CD4-positive, alpha-beta T cell treated with Interleukin-1 beta for 1 hour (primary cell): ENCODE results near the gene HMCN1.
A peak's percentile ranks its signal among the peaks of the same experiment; 100 is the strongest.

Experiments used
- DNase-seq, 2 donors: peaks; one replicate each; pipeline ENCODE4 v3.0.0-alpha.2; 2020 to 2022

Gene HMCN1

DNA sequence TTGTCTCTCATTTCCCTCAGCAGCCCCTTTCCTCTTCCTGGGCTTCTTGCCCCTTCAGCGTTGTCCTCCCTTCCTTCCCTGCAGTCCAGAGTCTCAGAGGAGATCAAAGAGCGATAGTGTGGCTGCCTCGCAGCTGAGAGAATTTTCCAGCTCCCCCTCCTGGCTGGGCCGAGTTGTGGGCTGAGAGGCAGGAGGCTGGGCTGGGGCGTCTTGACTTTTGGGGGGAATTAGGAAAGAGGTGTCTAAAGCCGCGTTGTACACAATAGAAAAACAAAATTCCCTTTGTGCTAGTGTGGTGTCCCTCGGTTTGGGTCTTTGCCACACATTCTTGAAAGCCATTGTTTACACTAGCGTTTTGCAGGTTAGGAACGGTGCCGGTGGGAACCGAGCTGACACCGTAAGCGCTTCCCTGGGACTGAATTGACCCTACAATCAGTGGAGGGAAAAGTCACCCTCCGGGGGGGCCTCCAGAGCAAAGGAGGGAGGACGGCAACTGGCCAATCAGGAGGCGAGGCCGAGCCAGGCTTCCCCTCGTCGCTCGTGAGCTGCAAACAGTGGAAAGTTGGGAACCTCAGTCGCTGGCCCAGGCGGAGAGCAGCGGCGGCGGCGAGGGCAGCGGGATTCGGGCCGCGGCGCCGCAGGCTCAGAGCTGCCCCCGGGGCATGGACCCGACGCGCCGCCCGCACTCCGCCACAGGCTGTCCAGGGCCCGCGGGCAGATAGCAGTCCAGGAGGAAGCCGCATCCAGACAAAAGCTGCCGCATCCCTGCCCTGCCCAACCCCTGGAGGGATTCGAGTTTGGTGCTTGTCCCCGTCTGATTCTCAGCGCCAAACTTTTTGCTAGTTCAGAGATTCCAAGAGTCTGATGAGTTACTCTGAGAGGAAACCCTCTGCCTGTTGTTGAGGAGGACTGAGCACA is at the start of gene HMCN1:
TSS of gene HMCN1 (plus strand) at position 574 of the 918 bp plus-strand sequence. CDS start 389 bp downstream, outside the sequence.
- DNase-seq, result peak in 1 of 2 donors; percentile 4

DNA sequence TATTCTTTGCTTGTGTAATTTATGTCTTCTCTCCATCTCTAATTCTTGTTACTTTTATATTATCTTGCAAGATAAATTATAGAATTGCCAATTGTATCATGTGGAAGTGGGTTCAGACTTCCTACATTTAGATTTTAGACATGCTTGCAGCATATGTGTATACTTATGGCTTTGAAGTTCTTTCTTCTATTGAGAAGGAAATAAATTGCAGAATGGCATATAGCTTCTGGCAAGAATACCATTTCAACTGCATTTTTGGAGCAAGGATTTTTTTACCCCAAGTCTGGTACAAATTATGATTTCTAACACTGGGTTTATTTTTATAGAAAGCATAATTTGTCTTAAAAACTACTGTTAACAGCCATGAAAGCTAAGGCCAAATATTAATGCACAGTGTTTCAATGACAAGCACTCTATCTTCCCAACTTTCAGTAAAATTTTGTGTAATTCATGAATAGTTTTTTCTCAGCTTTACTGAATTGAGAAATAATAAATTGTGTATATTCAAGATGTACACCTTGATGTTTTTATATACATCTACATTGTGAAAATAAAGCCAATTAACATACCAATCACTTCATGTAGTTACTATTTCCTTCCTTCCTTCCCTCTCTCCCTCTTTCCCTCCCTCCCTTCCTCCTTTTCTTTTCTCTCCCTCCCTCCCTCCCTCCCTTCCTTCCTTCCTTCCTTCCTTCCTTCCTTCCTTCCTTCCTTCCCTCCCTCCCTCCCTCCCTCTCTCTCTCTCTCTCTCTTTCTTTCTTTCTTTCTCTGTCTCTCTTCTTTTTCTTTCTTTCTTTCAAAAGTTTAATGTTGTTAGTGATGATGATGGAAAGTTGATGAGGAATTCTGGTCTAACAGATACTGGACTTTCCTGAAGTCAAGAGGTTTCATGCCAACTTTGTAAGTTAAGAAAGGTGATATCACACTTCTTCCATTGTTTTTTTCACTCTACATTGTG is 47.1 kb upstream of the HMCN1 start:
- no peak for DNase-seq

DNA sequence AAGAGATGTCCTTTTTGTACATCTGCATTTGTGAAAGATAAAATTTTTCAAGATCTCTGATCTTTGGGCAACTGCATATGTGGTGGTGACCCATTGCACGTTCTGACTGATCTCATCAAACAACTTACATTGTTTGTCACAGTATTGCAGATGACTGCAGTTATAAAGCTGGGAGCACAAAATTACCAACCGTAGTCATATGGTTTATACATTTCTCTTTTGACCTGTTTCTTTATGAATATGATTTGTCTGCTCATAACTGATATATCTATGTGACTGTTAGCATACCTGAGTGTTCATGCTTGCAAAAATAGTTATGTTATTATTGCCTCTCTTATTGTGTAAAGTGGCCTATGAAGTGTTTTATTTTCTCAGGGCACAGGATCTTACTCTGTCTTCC is 43.7 kb upstream of the HMCN1 start:
- no peak for DNase-seq

DNA sequence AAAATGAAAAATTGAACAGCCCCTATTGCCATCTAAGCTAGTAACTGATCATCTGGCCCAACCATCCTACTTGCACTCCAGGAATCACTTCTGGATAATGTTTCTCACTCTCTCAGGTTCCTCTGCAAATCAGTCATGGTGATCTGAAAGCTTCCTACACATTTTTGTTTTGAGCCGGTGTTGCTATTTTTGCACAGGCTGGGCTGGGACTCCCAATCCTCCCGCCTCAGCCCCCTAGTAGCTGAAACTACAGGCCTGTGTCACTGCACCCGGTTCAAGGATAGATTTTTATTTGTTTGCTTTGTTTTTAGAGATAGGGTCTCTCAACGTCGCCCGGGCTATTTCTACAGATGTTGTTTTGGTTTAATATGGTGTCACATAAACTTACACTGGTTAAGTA is 40.5 kb upstream of the HMCN1 start:
- DNase-seq, result no peak

DNA sequence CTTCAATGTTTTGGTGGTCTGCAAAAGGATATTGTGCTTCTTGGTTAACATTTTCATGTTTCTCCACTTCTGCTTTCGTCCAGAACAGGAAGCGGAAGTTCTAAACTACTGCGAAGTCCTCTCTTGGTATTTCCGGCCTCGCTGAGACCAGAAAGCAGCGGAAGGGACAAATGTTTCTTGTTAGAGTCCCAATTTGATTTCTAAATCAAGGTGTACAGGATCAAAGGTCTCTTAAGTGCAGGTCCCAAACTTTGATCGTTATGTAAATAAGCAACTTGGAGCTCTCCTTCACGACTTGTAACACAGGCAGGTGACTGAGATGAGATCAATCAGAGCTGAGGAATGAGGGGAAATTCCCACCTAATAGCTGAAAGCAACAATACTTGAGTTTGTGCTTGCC is 40.1 kb upstream of the HMCN1 start:
- peak; percentile 51 to 56 for DNase-seq

DNA sequence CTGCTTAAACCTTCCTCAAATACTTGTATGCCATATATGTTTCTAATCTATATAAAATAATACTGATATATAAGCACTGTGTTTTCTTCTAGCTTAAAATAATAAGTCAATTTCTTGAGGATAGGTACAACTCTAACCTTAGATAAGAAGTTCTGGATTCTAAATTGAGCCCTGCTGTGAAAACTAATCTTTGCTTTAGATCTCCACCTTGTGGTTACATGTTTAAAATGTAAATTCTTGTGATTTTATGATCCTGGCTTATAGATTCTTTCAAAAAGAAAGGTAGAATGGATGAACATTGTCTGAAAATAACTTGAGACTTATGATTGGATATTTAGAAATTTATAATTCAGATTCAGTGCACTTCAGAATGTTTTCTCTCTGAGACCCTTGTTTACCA is 38.9 kb upstream of the HMCN1 start:
- DNase-seq, result peak in 1 of 2 donors; percentile 21

DNA sequence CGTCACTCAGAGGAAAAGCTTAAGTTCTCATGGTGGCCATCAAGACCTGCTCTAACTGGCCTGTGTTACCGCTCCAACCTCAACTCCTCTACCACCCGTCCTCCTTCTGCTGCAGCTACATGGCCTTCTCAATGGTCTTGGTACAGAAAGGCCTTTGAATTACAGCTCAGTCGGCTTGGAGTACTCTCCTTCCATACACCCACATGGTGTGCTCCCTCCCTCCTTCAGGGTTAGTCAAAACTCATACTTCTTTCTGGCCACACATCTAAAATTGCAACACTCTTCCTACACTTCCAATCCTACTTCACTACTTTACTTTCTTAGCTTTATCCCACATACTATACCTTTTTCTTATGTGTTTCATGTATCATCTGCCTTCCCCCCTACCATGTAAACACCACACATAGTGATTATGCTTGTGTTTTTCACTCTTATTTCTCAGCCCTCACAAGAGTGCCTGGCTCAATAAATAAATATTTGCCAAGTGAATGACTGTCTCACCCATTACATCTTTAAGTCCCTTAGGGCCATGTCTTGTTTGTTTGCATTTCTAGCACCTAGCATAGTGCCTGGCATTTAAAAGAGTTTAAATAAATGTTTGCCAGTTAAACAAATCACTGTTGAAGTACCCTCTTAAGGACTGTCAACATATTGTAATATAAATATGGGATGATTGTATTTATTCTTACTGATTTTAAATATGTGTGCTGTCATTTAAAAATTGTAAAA is 37.6 kb upstream of the HMCN1 start:
- no peak for DNase-seq

DNA sequence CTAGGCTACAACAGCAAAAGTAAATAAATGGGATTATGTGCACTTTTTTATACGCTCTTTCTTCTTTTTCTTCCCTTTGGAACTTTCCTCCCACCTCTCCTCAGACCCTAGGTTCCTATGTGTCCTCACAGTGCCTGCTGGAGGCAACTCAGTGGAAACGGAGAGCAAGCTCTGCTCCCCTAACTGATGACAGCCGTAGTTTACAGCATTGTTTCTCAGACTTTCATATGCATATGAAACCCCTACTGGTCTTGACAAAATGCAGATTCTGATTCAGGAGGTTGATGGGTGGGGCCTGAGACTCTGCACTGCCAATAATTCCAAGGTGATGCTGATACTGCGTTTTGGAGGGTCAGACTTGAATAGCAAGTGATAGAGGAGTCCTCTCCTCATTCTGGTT is 34.3 kb upstream of the HMCN1 start:
- DNase-seq, result no peak

DNA sequence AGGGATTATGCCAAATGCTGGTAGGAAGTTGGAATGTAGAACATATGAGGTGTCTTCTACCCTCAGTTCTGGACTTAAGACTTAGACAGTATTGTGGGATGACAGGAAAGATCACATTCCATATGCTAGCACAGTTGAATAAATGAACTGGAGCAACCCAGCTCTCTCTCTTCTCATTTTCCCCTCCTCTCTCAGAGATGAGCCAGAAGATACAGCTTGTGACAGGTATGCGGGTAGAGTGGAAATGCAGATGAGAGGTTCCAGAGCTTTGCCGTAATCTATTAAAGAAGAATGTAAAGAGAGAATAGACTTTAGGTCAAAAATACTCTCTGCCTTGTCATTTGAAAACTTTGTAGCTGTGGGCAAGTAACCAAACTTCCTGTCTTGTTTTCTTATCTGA is 32.5 kb upstream of the HMCN1 start:
- DNase-seq, result no peak

DNA sequence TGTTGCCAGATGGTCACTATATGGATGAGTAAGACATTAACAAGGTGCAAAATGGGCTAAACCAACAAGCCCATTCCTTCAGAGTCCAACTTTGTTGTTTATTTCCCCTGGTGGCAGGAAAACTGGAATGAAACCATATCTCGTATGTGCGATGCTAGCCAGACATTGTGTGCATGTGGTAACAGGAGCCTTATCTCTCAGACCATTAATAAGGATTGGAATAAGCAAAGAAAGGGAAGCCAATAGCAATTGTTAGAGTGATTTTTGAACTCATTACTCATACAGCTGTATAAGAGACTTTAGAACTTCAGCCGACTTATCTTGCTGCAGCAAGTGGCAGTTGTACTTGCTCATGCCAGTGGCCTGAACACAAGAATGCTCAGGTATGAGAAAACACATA is 30.0 kb upstream of the HMCN1 start:
- no peak for DNase-seq

DNA sequence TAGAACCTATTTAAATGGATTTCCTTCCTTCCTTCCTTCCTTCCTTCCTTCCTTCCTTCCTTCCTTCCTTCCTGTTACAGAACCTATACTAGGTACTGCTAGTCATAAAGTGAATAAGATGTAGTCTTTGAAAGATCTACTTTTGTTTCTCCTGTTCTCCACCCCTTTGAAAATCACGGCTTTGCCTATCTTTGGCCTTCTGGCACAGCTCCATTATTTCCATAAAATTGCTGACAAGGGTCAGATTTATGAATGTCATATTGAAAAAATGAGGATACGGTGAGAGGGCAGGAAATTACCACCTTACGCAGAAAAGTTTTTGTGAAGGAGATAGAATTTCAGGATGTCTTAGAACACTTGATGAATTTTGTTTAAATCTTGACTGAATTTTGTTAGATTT is 18.1 kb upstream of the HMCN1 start:
- no peak for DNase-seq

DNA sequence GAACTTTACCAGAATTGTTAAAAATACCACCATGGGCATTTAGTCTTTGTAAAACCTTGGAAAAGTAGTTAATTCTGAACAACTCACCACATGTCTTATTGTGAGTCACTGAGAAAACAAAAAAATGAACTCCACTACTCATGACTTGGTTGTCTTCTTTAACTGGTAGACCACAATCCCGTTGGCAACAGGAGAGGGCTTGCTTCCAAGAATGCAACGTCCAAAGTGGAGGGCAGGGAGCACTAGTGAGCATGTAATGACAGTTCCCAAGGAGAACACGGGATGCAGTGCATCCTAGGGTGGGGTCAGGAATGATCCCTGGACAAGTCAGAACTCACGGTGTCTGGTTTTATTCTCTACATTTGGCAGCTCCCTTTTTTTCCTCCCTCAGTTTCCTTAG is 15.2 kb upstream of the HMCN1 start:
- no peak for DNase-seq

DNA sequence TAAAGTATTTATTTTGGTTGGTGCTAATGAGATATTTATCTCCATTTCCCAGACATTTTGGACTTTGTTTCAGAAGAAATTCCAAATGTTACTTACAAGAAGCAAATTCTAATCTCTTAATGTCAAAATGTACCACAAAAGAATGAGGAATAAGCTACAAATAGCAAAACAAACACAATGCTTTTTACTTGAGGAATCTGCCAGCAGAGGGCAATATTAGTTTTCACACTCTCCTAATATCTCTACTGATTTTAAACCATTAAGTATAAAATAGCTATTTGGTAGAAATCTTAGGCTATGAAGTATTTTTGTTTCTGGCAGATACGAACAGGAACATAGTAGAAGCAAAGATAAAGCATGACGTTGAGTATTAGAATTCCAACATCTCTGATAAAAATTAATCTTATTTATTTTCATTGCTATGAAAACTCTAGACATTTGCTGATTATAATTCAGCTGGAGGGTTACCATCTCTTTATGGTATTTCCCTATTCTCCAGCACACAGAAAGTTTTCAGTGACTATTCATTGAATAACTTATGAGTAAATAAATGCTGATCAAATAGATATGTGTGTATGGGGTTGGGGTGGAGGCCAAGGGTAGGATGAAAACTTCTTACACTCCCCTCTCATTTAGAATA is 13.4 kb upstream of the HMCN1 start:
- DNase-seq, result no peak

DNA sequence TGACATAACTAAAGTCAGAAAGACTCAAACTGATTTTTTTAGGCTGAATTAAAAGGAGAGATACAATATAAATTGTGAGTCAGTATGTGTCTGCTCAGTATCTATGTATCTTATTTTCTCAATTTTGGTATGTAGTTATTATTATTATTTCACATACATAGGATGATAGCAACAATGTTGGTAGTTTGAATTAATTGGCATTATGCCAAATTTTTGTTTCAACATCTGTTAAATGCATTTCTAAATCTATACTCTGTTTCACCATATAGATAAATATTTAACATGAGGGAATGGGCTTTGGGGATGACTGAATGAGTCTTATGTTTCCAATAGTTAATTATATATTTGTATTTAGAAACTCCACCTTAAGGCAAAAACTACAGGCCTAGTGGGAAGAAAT is 12.6 kb upstream of the HMCN1 start:
- DNase-seq, result no peak

DNA sequence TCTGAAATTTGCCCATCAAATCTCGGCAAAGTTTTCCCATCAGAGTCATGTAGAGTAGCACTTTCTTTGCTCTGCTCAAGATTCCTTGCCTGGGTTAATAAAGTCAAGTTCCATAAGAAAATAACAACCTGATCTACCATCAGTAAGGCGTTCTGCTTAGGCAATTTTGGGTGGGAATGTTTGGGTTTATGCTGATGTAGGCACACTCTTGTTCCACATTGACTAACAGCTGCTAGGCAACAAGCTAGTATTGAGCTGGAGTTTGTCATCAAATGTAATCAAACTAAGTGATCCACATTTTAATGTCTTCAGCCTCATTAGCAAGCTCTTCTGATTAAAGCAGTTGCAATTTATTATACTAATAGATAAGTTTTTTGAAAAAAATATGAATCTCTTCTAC is 12.1 kb upstream of the HMCN1 start:
- no peak for DNase-seq

DNA sequence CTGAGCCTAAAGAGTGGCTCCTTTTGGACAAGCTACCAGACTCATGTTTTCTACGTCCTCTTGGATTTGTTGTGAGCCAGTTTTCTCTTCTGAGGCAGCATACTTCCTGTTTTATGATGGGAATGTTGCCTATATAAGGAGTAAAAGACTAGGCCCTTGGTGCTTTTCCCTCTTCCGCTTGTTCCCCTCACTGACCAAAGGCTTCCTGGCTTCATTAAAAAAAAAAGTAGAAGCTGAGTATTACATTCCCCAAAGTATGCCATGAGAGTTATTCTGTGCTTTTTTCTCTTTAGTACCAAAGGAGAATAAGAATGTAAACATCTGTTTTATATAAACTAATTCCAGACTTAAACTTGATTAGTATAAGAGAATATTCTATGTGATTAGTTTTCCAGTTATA is 6.5 kb upstream of the HMCN1 start:
- DNase-seq, result no peak

DNA sequence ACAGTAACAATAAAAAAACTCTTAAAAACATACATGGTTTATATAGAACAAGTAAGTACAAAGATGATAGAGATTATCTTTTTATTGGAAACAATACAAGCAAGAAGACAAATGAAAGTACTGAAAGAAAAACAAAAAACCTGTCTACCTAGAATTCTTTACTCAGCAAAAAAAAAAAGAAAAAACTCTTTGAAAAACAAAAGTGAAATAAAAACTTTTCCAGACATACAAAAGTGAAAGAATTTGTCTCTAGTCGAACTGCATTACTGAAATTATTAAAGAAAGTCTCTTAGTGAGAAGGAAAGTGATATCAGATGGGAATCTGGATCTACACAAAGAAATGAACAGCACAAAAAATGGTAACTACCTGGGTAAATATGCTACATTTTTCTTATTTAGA is 2.7 kb upstream of the HMCN1 start:
- no peak for DNase-seq

DNA sequence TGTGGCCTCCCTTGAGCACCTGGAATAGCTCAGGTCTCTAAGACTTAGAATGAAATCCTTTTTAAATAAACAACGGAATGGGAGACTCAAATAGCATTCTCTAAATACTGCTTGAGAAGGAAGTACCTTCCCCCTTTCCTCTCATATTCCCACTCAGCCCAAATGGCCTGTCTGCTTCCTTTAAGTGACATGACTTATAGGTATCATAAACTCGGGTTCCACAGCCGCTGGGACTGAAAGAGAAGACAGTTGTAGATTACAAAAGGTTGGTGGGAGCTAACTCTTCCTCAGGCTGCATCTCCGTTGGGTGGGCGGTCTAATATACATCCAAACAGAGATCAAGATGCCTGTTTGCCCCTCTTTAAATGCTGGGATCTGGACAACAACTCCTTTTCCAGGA is 1.2 kb upstream of the HMCN1 start:
- no peak for DNase-seq

DNA sequence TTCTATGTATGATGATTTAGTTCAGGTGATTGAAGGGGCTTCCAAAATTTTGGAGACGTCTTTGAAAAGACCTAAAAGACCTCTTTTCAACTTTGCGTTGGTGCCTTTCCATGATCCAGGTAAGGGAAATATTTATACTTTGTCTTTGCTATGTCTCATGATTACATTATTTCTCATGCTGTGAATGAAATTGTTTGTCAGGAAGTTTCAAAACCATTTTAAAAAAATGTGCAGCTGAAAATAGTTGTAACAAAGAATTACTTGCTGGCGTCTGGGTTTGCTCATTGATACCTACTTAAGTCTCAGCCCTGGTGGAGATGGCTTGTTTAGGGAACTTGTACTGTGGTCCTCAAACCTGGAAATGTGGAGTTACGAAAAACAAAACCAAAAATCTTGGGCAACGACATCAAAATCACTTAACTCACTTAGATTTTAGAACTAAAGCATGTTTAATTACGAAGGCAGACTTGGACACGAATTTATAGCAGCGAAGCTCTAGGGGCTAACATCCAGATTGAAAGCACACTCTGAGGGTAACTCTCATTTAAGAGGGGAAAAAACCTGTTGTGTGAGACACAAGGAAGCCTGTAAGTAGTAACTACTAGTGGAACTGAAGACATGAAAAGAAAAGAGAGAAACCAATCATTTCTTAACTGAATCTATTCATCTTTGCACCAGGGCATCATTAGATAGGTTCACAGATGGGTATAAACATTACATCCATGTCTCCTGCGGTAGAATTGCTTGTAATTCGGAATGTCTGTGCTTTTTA is 924 bp downstream of the HMCN1 start:
- DNase-seq, result no peak

DNA sequence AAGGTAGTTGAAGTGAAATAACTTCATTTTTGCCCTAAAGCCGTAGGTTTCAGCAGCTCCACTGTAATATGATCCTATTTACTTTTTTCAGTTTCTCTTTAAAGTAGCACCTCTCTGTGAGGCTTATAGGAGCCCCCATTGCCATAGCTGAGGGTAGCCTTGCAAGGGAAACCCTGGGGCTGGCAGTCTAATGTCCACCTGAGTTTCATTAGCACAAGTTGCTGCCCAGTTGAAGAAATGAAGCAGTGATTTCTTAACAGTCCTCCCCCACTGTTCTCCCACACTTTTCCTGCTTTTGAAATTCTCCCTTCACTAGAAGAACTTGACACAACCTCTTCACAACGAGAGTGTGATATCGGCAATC is 1.5 kb downstream of the HMCN1 start:
- no peak for DNase-seq

DNA sequence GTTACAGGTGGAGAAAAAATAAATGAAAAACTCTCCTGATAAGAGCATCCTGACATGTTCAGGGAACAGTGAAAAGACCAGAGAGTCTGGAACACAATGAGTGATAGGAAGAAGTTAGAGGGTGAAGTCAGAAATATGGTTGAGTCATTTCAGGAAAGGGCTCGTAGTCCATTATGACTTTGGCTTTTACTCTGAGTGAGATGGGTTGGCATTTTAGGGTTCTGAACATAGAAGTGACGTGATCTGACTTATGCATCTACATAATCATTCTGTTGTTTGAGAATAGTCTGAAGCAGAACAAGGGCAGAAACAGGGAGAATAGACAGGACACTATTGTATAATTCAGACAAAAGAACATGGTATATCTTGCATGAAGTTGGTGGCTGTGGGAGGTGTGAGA is 5.8 kb downstream of the HMCN1 start:
- no peak for DNase-seq

DNA sequence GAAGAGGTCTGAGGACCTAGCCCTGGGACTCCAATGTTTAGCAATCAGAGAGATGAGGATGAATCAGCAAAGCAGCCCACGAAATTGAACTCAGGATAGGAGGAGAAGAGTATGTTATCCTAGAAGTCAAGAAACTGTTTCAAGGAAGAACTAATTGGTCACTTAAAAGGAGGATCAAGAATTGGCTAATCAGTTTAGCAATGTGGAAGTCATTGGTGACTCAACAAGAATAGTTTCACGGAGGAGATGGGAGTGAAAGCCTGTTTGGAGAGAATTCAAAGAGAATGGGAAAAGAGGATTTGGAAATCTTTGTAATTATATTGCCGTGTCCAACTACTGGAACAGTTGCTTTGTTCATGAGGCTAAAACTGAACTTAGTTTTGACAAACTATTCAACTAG is 7.4 kb downstream of the HMCN1 start:
- DNase-seq, result no peak
